Breast epithelium (tissue), 4 donors: Measurements from ENCODE around the gene BRIX1. TPM values are rescaled to one million over a fixed set of nuclear protein-coding genes. Genes with fewer than 3 reads are reported as not detected.
"Not testable (repeated sequence)": the region's sequence is repeated elsewhere in the genome, so short reads cannot be mapped to it uniquely, and the experiment has no call there.

Experiments
- DNase-seq, 2 donors: peaks; one replicate each; pipeline ENCODE4 v3.0.0-alpha.2; 2019; ENCODE audit warnings: low spot score in 2 of 2
- H3K27ac ChIP-seq, 2 donors: fragments of 200-600 bp; sonication (generic) in 1 of 2; one replicate each; pipeline ENCODE4 v1.5.1; 2016 to 2019; ENCODE audit warnings: mild to moderate bottlenecking in 1 of 2
- H3K27me3 ChIP-seq, 2 donors: fragments of 200-600 bp; sonication (generic) in 1 of 2; one replicate each; pipeline versions ENCODE4 v1.5.1 to v1.6.0; 2017 to 2019; ENCODE audit warnings: control low read depth in 1 of 2, mild to moderate bottlenecking in 1 of 2
- H3K36me3 ChIP-seq: fragments of 200-600 bp; one replicate; pipeline ENCODE4 v1.5.1; 2019
- H3K4me1 ChIP-seq, 2 donors: fragments of 200-600 bp; sonication (generic); one replicate each; pipeline ENCODE4 v1.5.1; 2016 to 2019; ENCODE audit warnings: control low read depth in 1 of 2
- H3K4me3 ChIP-seq, 3 donors: fragments of 200-600 bp; sonication (generic); 1 replicate in 2 of 3; 2 replicates in 1 of 3; pipeline ENCODE4 v1.5.1; 2016 to 2019; ENCODE audit warnings: mild to moderate bottlenecking in 3 of 3, moderate library complexity in 2 of 3
- H3K9me3 ChIP-seq, 2 donors: fragments of 200-600 bp; sonication (generic) in 1 of 2; one replicate each; pipeline ENCODE4 v1.5.1; 2016 to 2019; ENCODE audit warnings: control low read depth in 1 of 2
- CTCF ChIP-seq, 3 donors: fragments of 450-650 bp; IDR thresholded peaks; one replicate each; pipeline ENCODE4 v1.5.1; 2016 to 2017; ENCODE audit warnings: antibody characterized with exemption in 3 of 3, mild to moderate bottlenecking in 3 of 3, moderate library complexity in 3 of 3
- POLR2A ChIP-seq: fragments of 450-650 bp; IDR thresholded peaks from one replicate; pipeline ENCODE4 v1.6.1; 2016; ENCODE audit warnings: antibody characterized with exemption, mild to moderate bottlenecking, moderate library complexity
- POLR2AphosphoS5 ChIP-seq, 3 donors: sonication (generic); formaldehyde crosslinking; IDR thresholded peaks; one replicate each; pipeline ENCODE4 v1.6.1; 2017; ENCODE audit warnings: antibody characterized with exemption in 3 of 3
- intact Hi-C: fragments of 100-400 bp; cut with DNase I; formaldehyde crosslinking; loops from one replicate; pipeline ENCODE4 v1.15.1; 2023; ENCODE audit warnings: low total_unique reads
- total RNA-seq, 3 donors: library from RNA; depleted of rRNA; stranded (reverse); fragments of >200 nt; gene quantifications; one replicate each; pipeline ENCODE4 v1.1.0, GENCODE V29; 2016

BRIX1 gene
- total RNA-seq, 3 donors from 2014 or later, result 18.2 to 28.8 (median 23.7) TPM

- H3K9me3 ChIP-seq, result no peaks in the 10 kb centered on the region
- intact Hi-C loops, result no loop called here
- peaks cover 6% of the 10 kb centered on the region for H3K36me3 ChIP-seq
- H3K27ac ChIP-seq, result no peak overlapping the region
- DNase-seq, result no peak
- H3K4me1 ChIP-seq, result peaks cover 2 to 11% of the 10 kb centered on the region in 2 donors
- no peak overlapping the region for H3K4me3 ChIP-seq
- H3K27me3 ChIP-seq, result no peaks in the 10 kb centered on the region
- no peak for TF ChIP-seq POLR2AphosphoS5 (IDR thresholded peaks at IDR 0.05)
- no peak for TF ChIP-seq POLR2A
- no peak for TF ChIP-seq CTCF (IDR thresholded peaks at IDR 0.05)
Observed at GRCh38 chr5:34919077-34919476, 3.6 kb downstream of the BRIX1 start.

- H3K9me3 ChIP-seq, H3K4me3 ChIP-seq, intact Hi-C loops, H3K27me3 ChIP-seq, DNase-seq, H3K36me3 ChIP-seq, H3K4me1 ChIP-seq: not testable (repeated sequence)
- H3K27ac ChIP-seq, result peak overlapping the region in 1 of 2 donors; percentile 8
Observed at GRCh38 chr5:34923256-34923655, 7.7 kb downstream of the BRIX1 start.

- Histone ChIP-seq H3K27me3 (no peaks in the 10 kb centered on the region), H3K36me3 (peaks cover 6% of the 10 kb centered on the region), H3K27ac (peak overlapping the region in 1 of 2 donors; percentile 8), H3K9me3 (no peaks in the 10 kb centered on the region), H3K4me1 (peaks cover 3 to 4% of the 10 kb centered on the region in 2 donors), H3K4me3 (no peak overlapping the region)
- DNase-seq, result no peak
- intact Hi-C loops, result no loop called here
- TF ChIP-seq POLR2A, result no peak
- no peak for TF ChIP-seq POLR2AphosphoS5 (IDR thresholded peaks at IDR 0.05)
- no peak for TF ChIP-seq CTCF (IDR thresholded peaks at IDR 0.05)
Observed at GRCh38 chr5:34923694-34924461, 8.4 kb downstream of the BRIX1 start.

GRCh38 chr5:34924462-34924765 is 8.9 kb downstream of the BRIX1 start:
- Histone ChIP-seq H3K4me1 (peaks cover 3 to 4% of the 10 kb centered on the region in 2 donors), H3K27ac (peak overlapping the region in 1 of 2 donors; percentile 8), H3K36me3 (peaks cover 6% of the 10 kb centered on the region), H3K9me3 (no peaks in the 10 kb centered on the region), H3K4me3 (no peak overlapping the region), H3K27me3 (no peaks in the 10 kb centered on the region)
- intact Hi-C loops, result no loop called here
- DNase-seq, result no peak
- TF ChIP-seq POLR2AphosphoS5 (IDR thresholded peaks at IDR 0.05) (no peak), CTCF (IDR thresholded peaks at IDR 0.05) (no peak), POLR2A (no peak)

- Histone ChIP-seq H3K9me3 (no peaks in the 10 kb centered on the region), H3K36me3 (peaks cover 6% of the 10 kb centered on the region), H3K4me3 (no peak overlapping the region), H3K27ac (no peak overlapping the region), H3K4me1 (peaks cover 3 to 4% of the 10 kb centered on the region in 2 donors), H3K27me3 (no peaks in the 10 kb centered on the region)
- DNase-seq, result no peak
- no peak for TF ChIP-seq POLR2A
- TF ChIP-seq CTCF (IDR thresholded peaks at IDR 0.05), result no peak
- TF ChIP-seq POLR2AphosphoS5 (IDR thresholded peaks at IDR 0.05), result no peak
- intact Hi-C loops, result no loop called here
Observed at GRCh38 chr5:34926318-34926888, 10.9 kb downstream of the BRIX1 start.
